DMS 273 (cell line): ENCODE results near the gene SRBD1.
"Not testable (repeated sequence)": the region's sequence is repeated elsewhere in the genome, so short reads cannot be mapped to it uniquely, and the experiment has no call there.

Experiments used
- DNase-seq: peaks from one replicate; lab custom pipeline; 2025; ENCODE audit not compliant: unreplicated experiment; lab: John Stamatoyannopoulos, UW

Gene SRBD1

GRCh38 chr2:45436456-45436855 lies 174.6 kb downstream of the SRBD1 start:
- DNase-seq, result no peak

- peak; percentile 7 for DNase-seq
Observed at GRCh38 chr2:45435316-45435715, 175.8 kb downstream of the SRBD1 start.

- DNase-seq, result no peak
Observed at GRCh38 chr2:45433363-45433762, 177.7 kb downstream of the SRBD1 start.

GRCh38 chr2:45432406-45432805 lies 178.7 kb downstream of the SRBD1 start:
- no peak for DNase-seq

GRCh38 chr2:45426025-45426424 lies 185.0 kb downstream of the SRBD1 start:
- DNase-seq, result not testable (repeated sequence)

DNA sequence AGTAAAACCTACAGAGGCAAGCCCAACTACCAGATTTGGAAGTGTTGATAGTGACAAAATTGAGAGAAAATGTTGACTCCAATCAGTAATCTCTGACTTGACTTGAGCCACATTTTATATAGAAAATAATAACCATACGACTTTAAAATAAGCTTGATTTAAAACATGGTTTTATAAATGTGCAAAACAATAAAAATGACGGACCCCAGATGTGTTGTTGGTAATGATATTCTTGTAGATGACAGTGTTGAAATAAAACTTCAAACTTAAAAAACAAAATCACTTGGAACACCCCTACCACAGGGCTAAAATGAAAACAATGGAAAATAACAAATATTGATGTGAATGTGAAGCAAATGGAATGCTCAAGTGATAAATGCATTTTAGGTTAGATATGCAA lies 188.1 kb downstream of the SRBD1 start:
- DNase-seq, result no peak

GRCh38 chr2:45418532-45418931 lies 192.5 kb downstream of the SRBD1 start:
- DNase-seq, result no peak

- DNase-seq, result no peak
Observed at GRCh38 chr2:45415534-45416123, 195.4 kb downstream of the SRBD1 start.

GRCh38 chr2:45412754-45413379 lies 198.2 kb downstream of the SRBD1 start:
- DNase-seq, result no peak

GRCh38 chr2:45409677-45410076 lies 201.4 kb downstream of the SRBD1 start:
- no peak for DNase-seq

DNA sequence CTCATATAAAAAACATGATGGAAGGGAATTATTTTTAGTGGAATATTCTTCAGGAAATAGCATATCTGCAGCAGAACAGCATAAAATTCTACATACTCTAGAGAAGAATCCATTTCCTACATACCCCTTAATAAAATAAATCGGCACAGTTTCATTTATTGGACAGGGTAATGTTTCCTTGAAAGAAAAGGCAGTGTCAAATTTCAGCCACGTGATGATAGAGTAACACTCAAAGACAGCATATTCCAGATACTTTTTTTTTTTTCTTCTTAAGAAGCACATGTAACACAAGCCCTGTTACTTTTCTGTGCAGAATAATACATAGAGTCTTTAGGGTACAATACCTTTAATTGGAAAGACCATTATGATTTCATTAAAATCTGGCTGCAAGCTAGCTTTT lies 204.4 kb downstream of the SRBD1 start:
- peak; percentile 3 for DNase-seq

DNA sequence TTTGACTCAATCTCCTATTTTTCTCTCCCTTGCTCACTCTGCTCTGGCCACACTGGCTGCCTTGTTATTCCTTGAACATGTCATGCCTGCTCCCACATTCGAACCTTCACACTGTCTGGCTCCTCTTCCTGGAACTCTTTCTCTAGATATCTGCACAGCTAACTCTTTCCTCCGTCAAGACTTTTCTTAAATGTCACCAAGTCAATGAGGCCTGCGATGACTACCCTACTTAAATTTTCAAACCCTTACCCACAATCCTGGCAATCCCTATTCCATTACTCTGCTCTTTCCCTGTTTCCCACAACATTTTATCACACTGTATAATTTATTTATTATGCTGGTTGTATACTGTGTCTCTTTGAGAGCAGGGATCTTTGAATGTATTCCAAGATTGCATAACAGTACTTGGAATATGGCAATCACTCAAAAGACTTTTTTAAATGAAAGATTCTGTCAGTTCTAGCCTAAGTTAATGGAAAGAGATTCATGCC lies 206.2 kb downstream of the SRBD1 start:
- DNase-seq, result no peak

GRCh38 chr2:45403036-45403435 lies 208.0 kb downstream of the SRBD1 start:
- DNase-seq, result no peak

GRCh38 chr2:45401431-45401922 lies 209.6 kb downstream of the SRBD1 start:
- DNase-seq, result no peak

DNA sequence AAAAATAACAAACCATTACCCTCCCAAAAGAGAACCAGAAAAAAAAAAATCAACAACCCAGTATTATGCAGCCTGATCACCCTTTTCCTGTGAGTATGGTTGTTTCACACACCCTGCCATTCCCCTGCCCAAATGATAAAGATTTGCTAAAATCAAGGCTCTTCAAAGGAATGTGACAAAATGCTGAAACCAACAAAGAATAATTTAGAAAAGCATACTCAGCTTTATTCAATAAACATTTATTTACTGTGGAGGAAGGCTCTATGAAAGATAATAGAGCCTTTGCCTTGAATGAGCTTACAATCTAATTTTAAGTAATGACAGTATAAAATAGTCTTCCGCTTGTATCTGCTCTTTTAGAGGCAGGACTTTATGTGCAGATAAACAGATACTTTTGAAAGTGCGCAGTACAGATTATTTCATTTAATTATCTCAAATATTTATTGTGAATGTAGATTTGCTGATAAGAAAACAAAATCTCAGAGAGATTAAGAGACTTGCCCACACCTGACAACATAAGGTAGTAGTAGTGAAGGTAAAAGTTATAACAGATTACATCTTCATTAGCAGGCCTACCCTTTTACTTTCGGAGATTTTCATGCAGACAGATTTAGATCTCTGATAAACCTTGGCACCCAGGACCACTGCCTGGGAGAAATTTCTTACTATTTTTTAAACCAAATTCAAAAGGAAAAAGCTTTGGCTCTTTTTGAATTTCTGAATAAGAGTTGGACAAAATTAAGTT lies 211.9 kb downstream of the SRBD1 start:
- DNase-seq, result no peak

DNA sequence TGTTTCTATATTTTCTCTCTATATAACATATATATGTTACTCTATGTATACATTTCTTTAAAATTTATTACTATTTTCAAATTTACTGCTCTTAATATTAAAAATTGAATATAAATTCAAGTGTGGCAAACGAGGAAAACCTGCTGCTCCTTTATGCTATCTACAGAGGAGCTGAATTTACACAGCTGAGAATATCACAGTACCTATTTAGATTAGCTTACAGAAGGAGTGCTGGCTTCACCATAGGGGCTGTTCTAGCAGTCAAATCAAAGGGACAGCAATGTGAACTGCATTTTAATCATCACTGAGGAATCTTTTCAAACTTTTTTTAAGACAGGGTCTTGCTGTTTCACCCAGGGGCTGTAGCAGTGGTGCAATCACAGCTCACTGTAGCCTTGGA lies 213.8 kb downstream of the SRBD1 start:
- no peak for DNase-seq

DNA sequence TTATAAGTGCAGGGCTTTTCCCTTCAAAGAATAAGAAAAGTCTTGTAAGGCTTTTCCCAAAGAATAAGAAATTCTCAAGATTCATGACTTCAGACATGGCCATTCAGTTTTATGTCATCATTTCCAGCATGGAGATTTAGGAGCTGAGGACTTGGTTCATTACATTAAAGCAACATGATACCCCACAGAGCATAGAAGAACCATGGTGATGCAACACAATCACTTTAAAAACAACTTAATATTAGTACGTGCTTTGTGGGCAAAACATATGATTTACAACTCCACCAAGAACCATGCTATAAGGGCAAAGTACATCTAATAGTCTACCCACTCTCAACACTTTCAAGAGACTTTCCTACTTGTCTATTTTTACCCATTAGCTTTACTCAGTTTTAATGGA lies 214.4 kb downstream of the SRBD1 start:
- no peak for DNase-seq

GRCh38 chr2:45394842-45395241 lies 216.2 kb downstream of the SRBD1 start:
- DNase-seq, result no peak

DNA sequence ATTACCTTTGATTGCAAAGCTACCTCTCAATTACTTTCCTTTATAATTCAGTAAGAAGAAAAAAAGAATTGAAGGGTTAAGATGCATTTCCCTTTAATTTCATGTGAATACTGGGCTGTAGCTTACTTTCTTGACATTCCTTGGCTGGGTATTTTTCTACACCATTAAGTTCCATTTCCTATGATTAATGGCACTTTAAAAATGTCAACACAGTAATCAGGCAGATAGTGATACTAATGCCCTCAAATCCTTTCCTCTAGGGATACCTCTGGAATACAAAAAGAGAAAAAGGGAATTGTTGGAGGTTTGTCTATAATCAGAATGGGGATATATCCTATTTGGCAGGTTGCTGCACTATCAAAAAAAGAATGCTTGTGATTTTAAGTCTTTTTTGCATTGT lies 216.9 kb downstream of the SRBD1 start:
- DNase-seq, result no peak

GRCh38 chr2:45391866-45392265 lies 219.2 kb downstream of the SRBD1 start:
- no peak for DNase-seq

DNA sequence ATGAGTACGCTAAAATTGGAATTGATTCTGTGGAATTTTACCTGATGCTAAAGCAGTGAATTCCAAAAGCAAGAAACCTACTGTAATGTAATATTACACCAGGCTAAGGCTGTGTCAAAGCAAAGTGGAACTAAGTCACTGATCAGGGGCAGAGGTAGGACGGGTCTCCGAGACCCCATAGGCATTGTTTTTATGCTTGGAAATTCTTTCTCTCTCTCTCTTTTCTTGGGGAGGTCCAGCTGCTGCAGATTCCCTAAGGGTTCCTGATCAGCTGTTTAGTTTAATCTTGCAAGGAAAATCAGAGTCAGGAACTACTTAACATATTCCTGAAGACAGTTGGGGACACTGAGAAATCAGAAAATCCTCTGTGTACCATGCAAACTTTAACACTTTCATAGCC lies 220.2 kb downstream of the SRBD1 start:
- DNase-seq, result no peak

GRCh38 chr2:45390441-45390840 lies 220.6 kb downstream of the SRBD1 start:
- DNase-seq, result no peak
